GM18909 (cell line): Measurements from ENCODE around the gene AGBL4.

ENCODE experiments used
- ATAC-seq: cut with Tn5 transposase; IDR thresholded peaks from one replicate; pipeline ENCODE4 v1.9.1; 2021; ENCODE audit warnings: mild to moderate bottlenecking; ENCODE audit not compliant: unreplicated experiment, poor library complexity

The AGBL4 gene

GRCh38 chr1:49728377-49728776 is 295.4 kb downstream of the AGBL4 start:
- no peak for ATAC-seq

GRCh38 chr1:49723662-49724061 is 300.1 kb downstream of the AGBL4 start:
- no peak for ATAC-seq

GRCh38 chr1:49694251-49694827 is 329.4 kb downstream of the AGBL4 start:
- no peak for ATAC-seq

- ATAC-seq, result no peak
Observed at GRCh38 chr1:49686107-49686506, 337.6 kb downstream of the AGBL4 start.

GRCh38 chr1:49677706-49678105 is 346.0 kb downstream of the AGBL4 start:
- ATAC-seq, result no peak

- no peak for ATAC-seq
Observed at GRCh38 chr1:49651136-49651535, 372.6 kb downstream of the AGBL4 start.

GRCh38 chr1:49630156-49630555 is 393.6 kb downstream of the AGBL4 start:
- no peak for ATAC-seq

- no peak for ATAC-seq
Observed at GRCh38 chr1:49627781-49628180, 396.0 kb downstream of the AGBL4 start.

- ATAC-seq, result no peak
Observed at GRCh38 chr1:49626472-49626871, 397.3 kb downstream of the AGBL4 start.

- ATAC-seq, result no peak
Observed at GRCh38 chr1:49622877-49623276, 400.9 kb downstream of the AGBL4 start.

- ATAC-seq, result no peak
Observed at GRCh38 chr1:49606082-49606481, 417.7 kb downstream of the AGBL4 start.

- ATAC-seq, result no peak
Observed at GRCh38 chr1:49597436-49597835, 426.3 kb downstream of the AGBL4 start.

GRCh38 chr1:49576327-49576901 is 447.3 kb downstream of the AGBL4 start:
- ATAC-seq, result no peak

- ATAC-seq, result no peak
Observed at GRCh38 chr1:49556676-49557234, 467.0 kb downstream of the AGBL4 start.

GRCh38 chr1:49552101-49552500 is 471.7 kb downstream of the AGBL4 start:
- no peak for ATAC-seq

GRCh38 chr1:49544615-49545014 is 479.1 kb downstream of the AGBL4 start:
- no peak for ATAC-seq

- no peak for ATAC-seq
Observed at GRCh38 chr1:49541096-49541752, 482.5 kb downstream of the AGBL4 start.

GRCh38 chr1:49527606-49528305 is 496.0 kb downstream of the AGBL4 start:
- no peak for ATAC-seq

GRCh38 chr1:49526672-49527071 is 497.1 kb downstream of the AGBL4 start:
- ATAC-seq, result no peak

GRCh38 chr1:49523764-49524163 is 500.0 kb downstream of the AGBL4 start:
- ATAC-seq, result no peak

GRCh38 chr1:49466961-49467360 is 556.8 kb downstream of the AGBL4 start:
- no peak for ATAC-seq
